ENCODE measurements around the gene LYST. TPM values are rescaled to one million over a fixed set of nuclear protein-coding genes. Genes with fewer than 3 reads are reported as not detected.

LYST gene
- polyA plus RNA-seq, 1 of the 3 experiments (the other 2 are of a cell fraction), result 3.9 TPM

GRCh38 chr1:235749755-235750300 is 116.9 kb downstream of the LYST start:
- no peak overlapping the region for H3K4me2 ChIP-seq
- no peak overlapping the region for H2AFZ ChIP-seq (ENCODE audit: low read depth)
- DNase-seq, result no peak
- no peak overlapping the region for H3K9ac ChIP-seq
- POLR2A ChIA-PET, result no interaction called here
- CTCF ChIA-PET, result interaction anchor here (1.2 to 1.7 kb wide), 2 partner anchors 16 to 34 kb away, joined by 4 read pairs; no protein-coding TSS in a partner anchor
- no peaks in the 10 kb centered on the region for H3K9me2 ChIP-seq
- no peaks in the 10 kb centered on the region for H3K9me3 ChIP-seq
- peaks cover 15 to 51% of the 10 kb centered on the region in 2 experiments for H3K36me3 ChIP-seq (replicated peaks in 1 of 2; ENCODE audit: control insufficient read depth in 1 of 2, insufficient read depth in 2 of 2, low read length in 1 of 2)
- no peaks in the 10 kb centered on the region for H3K79me2 ChIP-seq (ENCODE audit: insufficient read depth)
- no peaks in the 10 kb centered on the region; a peak in 1 of 4 replicates for H3K4me1 ChIP-seq (ENCODE audit: control insufficient read depth in 1 of 2, insufficient read depth in 2 of 2, low read depth in 1 of 2, low read length in 1 of 2)
- no peak overlapping the region for H3K27ac ChIP-seq (ENCODE audit: low read depth in 2 of 2, low read length in 1 of 2)
- no peaks in the 10 kb centered on the region for H3K27me3 ChIP-seq (ENCODE audit: insufficient read depth)
- no peak for TF ChIP-seq EP300 (IDR thresholded peaks at IDR 0.05; ENCODE audit: borderline replicate concordance in 1 of 2, low read depth in 1 of 2, low read length in 1 of 2)
- TF ChIP-seq PBX3 (IDR thresholded peaks at IDR 0.05), result no peak
- no peak for TF ChIP-seq NRF1 (IDR thresholded peaks at IDR 0.05; ENCODE audit: low read depth, low read length)
- no peak for TF ChIP-seq TEAD4 (IDR thresholded peaks at IDR 0.05; ENCODE audit: borderline replicate concordance, insufficient read depth)
- no peak for TF ChIP-seq REST (IDR thresholded peaks at IDR 0.05; ENCODE audit: low read depth, low read length)
- TF ChIP-seq IRF3 (IDR thresholded peaks at IDR 0.05; ENCODE audit: low read depth, low read length), result no peak
- TF ChIP-seq MAX (IDR thresholded peaks at IDR 0.05; ENCODE audit: low read depth), result no peak
- TF ChIP-seq GABPA (IDR thresholded peaks at IDR 0.05; ENCODE audit: low read depth), result no peak
- WGBS (ENCODE audit: low lambda C conversion rate), result 94% methylated on average over 1 of the region's 1 CpG
- H3K4me3 ChIP-seq (ENCODE audit: low read depth in 2 of 2, low read length in 1 of 2), result no peak overlapping the region
- no peaks in the 10 kb centered on the region for H4K20me1 ChIP-seq (ENCODE audit: insufficient read depth)
- no peaks in the 10 kb centered on the region for H3F3A ChIP-seq (replicated peaks; ENCODE audit: insufficient read depth)

- Histone ChIP-seq H3K4me2 (no peak overlapping the region), H3K79me2 (ENCODE audit: insufficient read depth) (no peaks in the 10 kb centered on the region), H3K27me3 (ENCODE audit: insufficient read depth) (no peaks in the 10 kb centered on the region), H3K9ac (no peak overlapping the region), H3K36me3 (replicated peaks in 1 of 2; ENCODE audit: control insufficient read depth in 1 of 2, insufficient read depth in 2 of 2, low read length in 1 of 2) (peaks cover 18 to 55% of the 10 kb centered on the region in 2 experiments), H3K27ac (ENCODE audit: low read depth in 2 of 2, low read length in 1 of 2) (no peak overlapping the region), H2AFZ (ENCODE audit: low read depth) (no peak overlapping the region), H3K4me1 (ENCODE audit: control insufficient read depth in 1 of 2, insufficient read depth in 2 of 2, low read depth in 1 of 2, low read length in 1 of 2) (no peaks in the 10 kb centered on the region; a peak in 1 of 4 replicates), H3K4me3 (ENCODE audit: low read depth in 2 of 2, low read length in 1 of 2) (no peak overlapping the region), H3K9me3 (no peaks in the 10 kb centered on the region), H3K9me2 (no peaks in the 10 kb centered on the region), H3F3A (replicated peaks; ENCODE audit: insufficient read depth) (peaks cover 3% of the 10 kb centered on the region), H4K20me1 (ENCODE audit: insufficient read depth) (no peaks in the 10 kb centered on the region)
- no peak for DNase-seq
- ChIA-PET POLR2A (no interaction called here), CTCF (no interaction called here)
- no peak for TF ChIP-seq MEF2A (IDR thresholded peaks at IDR 0.05; ENCODE audit: borderline replicate concordance, low read depth)
- no peak for TF ChIP-seq CTCF (IDR thresholded peaks at IDR 0.05)
- TF ChIP-seq POLR2AphosphoS5 (IDR thresholded peaks at IDR 0.05; ENCODE audit: low read depth, low read length), result no peak
- no peak for TF ChIP-seq RXRA (IDR thresholded peaks at IDR 0.05; ENCODE audit: borderline replicate concordance, low read depth)
- no peak for TF ChIP-seq FOSL2 (IDR thresholded peaks at IDR 0.05; ENCODE audit: borderline replicate concordance, low read depth)
- no peak for TF ChIP-seq ZBTB33 (IDR thresholded peaks at IDR 0.05; ENCODE audit: borderline replicate concordance, low read depth)
- WGBS (ENCODE audit: low lambda C conversion rate), result 93% methylated on average over 2 of the region's 2 CpGs
Measured at GRCh38 chr1:235748747-235749146, 118.0 kb downstream of the LYST start.
